Jurkat, Clone E6-1 (cell line): ENCODE data around the gene WFDC10B.
A peak's percentile ranks its signal among the peaks of the same experiment; 100 is the strongest.
"Not testable (repeated sequence)": the region's sequence is repeated elsewhere in the genome, so short reads cannot be mapped to it uniquely, and the experiment has no call there.

ENCODE experiments used
- DNase-seq: peaks from one replicate; pipeline ENCODE4 v3.0.0-alpha.2; 2011; ENCODE audit warnings: low read depth, low spot score
- H3K4me3 ChIP-seq: 2 replicates; pipeline ENCODE4 v1.5.1; 2011; ENCODE audit warnings: mild to moderate bottlenecking, low read length, control low read depth, moderate library complexity

The WFDC10B gene

GRCh38 chr20:45651726-45652125 is 53.1 kb downstream of the WFDC10B start:
- DNase-seq: peak; percentile 51

GRCh38 chr20:45649312-45649863 is 55.4 kb downstream of the WFDC10B start:
- H3K4me3 ChIP-seq: no peak overlapping the region

More at GRCh38 chr20:45651726-45652125, 53.1 kb downstream of the WFDC10B start:
- not testable (repeated sequence) for H3K4me3 ChIP-seq

GRCh38 chr20:45647441-45648050 is 57.3 kb downstream of the WFDC10B start:
- no peak overlapping the region for H3K4me3 ChIP-seq
- no peak for DNase-seq

More at GRCh38 chr20:45649312-45649863, 55.4 kb downstream of the WFDC10B start:
- no peak for DNase-seq

- DNase-seq: no peak
- no peak overlapping the region for H3K4me3 ChIP-seq
Measured at GRCh38 chr20:45646875-45647274, 57.9 kb downstream of the WFDC10B start.

GRCh38 chr20:45645869-45646268 is 59.0 kb downstream of the WFDC10B start:
- H3K4me3 ChIP-seq, DNase-seq: not testable (repeated sequence)

GRCh38 chr20:45641076-45641475 is 63.7 kb downstream of the WFDC10B start:
- H3K4me3 ChIP-seq, DNase-seq: not testable (repeated sequence)

GRCh38 chr20:45639687-45640086 is 65.1 kb downstream of the WFDC10B start:
- DNase-seq: no peak
- no peak overlapping the region for H3K4me3 ChIP-seq

- no peak overlapping the region for H3K4me3 ChIP-seq
- DNase-seq: no peak
Measured at GRCh38 chr20:45636513-45636912, 68.3 kb downstream of the WFDC10B start.
